ENCODE results near the gene CASP4. TPM values are rescaled to one million over a fixed set of nuclear protein-coding genes. Genes with fewer than 3 reads are reported as not detected.

CASP4 gene
- total and polyA plus RNA-seq, 2 of the 4 experiments (the other 2 are of a cell fraction): 82.5 to 91.9 TPM

DNA sequence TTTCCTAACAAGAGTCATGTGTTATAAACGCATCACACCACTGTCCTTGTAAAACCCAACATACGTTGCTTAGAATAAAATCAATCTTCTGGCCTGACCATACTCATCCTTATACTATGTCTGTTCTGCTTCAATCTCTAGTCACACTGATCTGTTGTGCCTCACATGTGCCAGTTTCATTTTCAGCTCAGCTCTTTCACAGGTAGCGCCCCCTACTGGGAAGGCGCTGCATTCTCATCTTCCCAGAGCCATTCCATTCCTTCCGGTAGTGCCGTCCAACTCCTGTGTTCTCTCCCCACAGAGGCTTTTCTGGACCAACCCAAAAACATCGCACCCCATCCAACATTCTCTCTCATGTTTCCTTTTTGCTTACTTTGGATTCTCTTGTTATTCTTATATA, 32.4 kb upstream of the CASP4 start:
- intact Hi-C loops (cut with micrococcal nuclease): no loop called here
- Histone ChIP-seq H3K36me3 (ENCODE audit: control insufficient read depth, insufficient read depth, low read length) (no peaks in the 10 kb centered on the region), H3K4ac (ENCODE audit: low read depth, low read length) (peak overlapping the region; percentile 27; the same call in 1 of the 2 replicates), H3K9me1 (ENCODE audit: insufficient read depth, low read length) (no peaks in the 10 kb centered on the region; the same call in 1 of the 2 replicates), H4K91ac (ENCODE audit: insufficient read depth, low read depth, low read length) (no peak overlapping the region), H3K18ac (ENCODE audit: low read depth, low read length) (no peak overlapping the region), H2BK5ac (ENCODE audit: low read depth, low read length, poor library complexity, severe bottlenecking) (no peak overlapping the region), H2AK5ac (ENCODE audit: low read depth, low read length) (no peak overlapping the region), H2AK9ac (replicated peaks; ENCODE audit: low read depth, low read length, poor library complexity) (no peak overlapping the region), H2BK20ac (ENCODE audit: low read depth, low read length) (no peak overlapping the region), H3K9ac (ENCODE audit: low read depth, low read length) (no peak overlapping the region), H2BK15ac (ENCODE audit: low read depth, low read length) (no peak overlapping the region), H3K4me1 (ENCODE audit: control insufficient read depth, insufficient read depth, low read length) (peaks cover 3% of the 10 kb centered on the region), H3K23ac (ENCODE audit: low read depth, low read length) (no peak overlapping the region), H3K4me3 (ENCODE audit: insufficient read depth, low read depth, low read length) (no peak overlapping the region), H3K14ac (replicated peaks; ENCODE audit: low read depth, low read length) (no peak overlapping the region), H4K20me1 (ENCODE audit: insufficient read depth, low read length) (no peaks in the 10 kb centered on the region), H3K27ac (ENCODE audit: insufficient read depth, low read length) (no peak overlapping the region), H3K9me3 (ENCODE audit: control insufficient read depth, insufficient read depth, low read length) (no peaks in the 10 kb centered on the region), H4K8ac (ENCODE audit: low read depth in 2 of 2, low read length in 2 of 2) (no peak overlapping the region), H4K5ac (ENCODE audit: low read depth, low read length) (no peak overlapping the region), H3K27me3 (ENCODE audit: control insufficient read depth, insufficient read depth, low read length) (no peaks in the 10 kb centered on the region), H3K79me1 (ENCODE audit: low read depth in 1 of 2, low read length in 2 of 2) (no peaks in the 10 kb centered on the region), H3K4me2 (ENCODE audit: low read depth, low read length) (no peak overlapping the region), H2AFZ (replicated peaks; ENCODE audit: low read length, poor library complexity) (no peak overlapping the region), H2BK120ac (ENCODE audit: low read depth, low read length) (no peak overlapping the region), H3K56ac (ENCODE audit: extremely low read depth, insufficient read depth, low read length) (no peak overlapping the region)
- 40% methylated on average over 1 of the region's 7 CpGs; no CpG with 5 or more reads in 1 of the 2 experiments for WGBS, 2 experiments (ENCODE audit: extremely low coverage in 2 of 2, insufficient read length in 1 of 2)
- TF ChIP-seq CHD1 (IDR thresholded peaks at IDR 0.05; ENCODE audit: low read depth, low read length) (no peak), CEBPB (IDR thresholded peaks at IDR 0.05; ENCODE audit: low read depth, low read length) (no peak), ELK1 (IDR thresholded peaks at IDR 0.05; ENCODE audit: borderline replicate concordance, low read depth, low read length) (no peak)
- TF ChIP-seq, protein P1, sequence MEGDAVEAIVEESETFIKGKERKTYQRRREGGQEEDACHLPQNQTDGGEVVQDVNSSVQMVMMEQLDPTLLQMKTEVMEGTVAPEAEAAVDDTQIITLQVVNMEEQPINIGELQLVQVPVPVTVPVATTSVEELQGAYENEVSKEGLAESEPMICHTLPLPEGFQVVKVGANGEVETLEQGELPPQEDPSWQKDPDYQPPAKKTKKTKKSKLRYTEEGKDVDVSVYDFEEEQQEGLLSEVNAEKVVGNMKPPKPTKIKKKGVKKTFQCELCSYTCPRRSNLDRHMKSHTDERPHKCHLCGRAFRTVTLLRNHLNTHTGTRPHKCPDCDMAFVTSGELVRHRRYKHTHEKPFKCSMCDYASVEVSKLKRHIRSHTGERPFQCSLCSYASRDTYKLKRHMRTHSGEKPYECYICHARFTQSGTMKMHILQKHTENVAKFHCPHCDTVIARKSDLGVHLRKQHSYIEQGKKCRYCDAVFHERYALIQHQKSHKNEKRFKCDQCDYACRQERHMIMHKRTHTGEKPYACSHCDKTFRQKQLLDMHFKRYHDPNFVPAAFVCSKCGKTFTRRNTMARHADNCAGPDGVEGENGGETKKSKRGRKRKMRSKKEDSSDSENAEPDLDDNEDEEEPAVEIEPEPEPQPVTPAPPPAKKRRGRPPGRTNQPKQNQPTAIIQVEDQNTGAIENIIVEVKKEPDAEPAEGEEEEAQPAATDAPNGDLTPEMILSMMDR (conservative IDR thresholded peaks at IDR 0.05; ENCODE audit: low read depth, low read length): 0 out of 2 replicates have a peak, but pooled peaks have one; percentile 21
- CTCF ChIA-PET: no interaction called here
- DNase-seq: no peak
- no peak for ATAC-seq (ENCODE audit: low read depth)
- dilution Hi-C loops (cut with HindIII; ENCODE audit: low sequenced_read_pairs, unreplicated experiment): no loop called here
- POLR2A ChIA-PET (ENCODE audit: unreplicated experiment): no interaction called here
- in situ Hi-C loops (cut with MboI; ENCODE audit: low sequenced_read_pairs): no loop called here
- no TSS peak for BruUV-seq (replicated peaks)
